Inferior parietal cortex (tissue), 1 donor: ENCODE results near the gene APOL5.
"Not testable (repeated sequence)": the region's sequence is repeated elsewhere in the genome, so short reads cannot be mapped to it uniquely, and the experiment has no call there.

Source experiments
- DNase-seq: peaks from one replicate; pipeline ENCODE4 v3.0.0-alpha.2; 2016; ENCODE audit errors: extremely low spot score

APOL5 gene

GRCh38 chr22:35708917-35709316 lies 8.8 kb upstream of the APOL5 start:
- DNase-seq, result no peak

GRCh38 chr22:35711336-35711735 lies 6.3 kb upstream of the APOL5 start:
- DNase-seq, result no peak

GRCh38 chr22:35712672-35713071 lies 5.0 kb upstream of the APOL5 start:
- DNase-seq, result no peak

- no peak for DNase-seq
Measured at GRCh38 chr22:35719212-35719875, 1.7 kb downstream of the APOL5 start.

- DNase-seq, result no peak
Measured at GRCh38 chr22:35721960-35722359, 4.3 kb downstream of the APOL5 start.

- DNase-seq, result no peak
Measured at GRCh38 chr22:35725521-35725920, 7.8 kb downstream of the APOL5 start.

- DNase-seq, result no peak
Measured at GRCh38 chr22:35726398-35726797, 8.7 kb downstream of the APOL5 start.

GRCh38 chr22:35726933-35727332 lies 9.3 kb downstream of the APOL5 start:
- no peak for DNase-seq

GRCh38 chr22:35727436-35727835 lies 9.8 kb downstream of the APOL5 start:
- DNase-seq, result no peak

GRCh38 chr22:35728639-35729308 lies 11.1 kb downstream of the APOL5 start:
- DNase-seq, result no peak

- DNase-seq, result no peak
Measured at GRCh38 chr22:35729309-35729698, 11.6 kb downstream of the APOL5 start.

GRCh38 chr22:35731321-35731720 lies 13.6 kb downstream of the APOL5 start:
- no peak for DNase-seq

- no peak for DNase-seq
Measured at GRCh38 chr22:35732116-35732515, 14.4 kb downstream of the APOL5 start.

GRCh38 chr22:35733036-35733435 lies 15.4 kb downstream of the APOL5 start:
- no peak for DNase-seq

GRCh38 chr22:35733791-35734516 lies 16.3 kb downstream of the APOL5 start:
- DNase-seq, result no peak

GRCh38 chr22:35734517-35734827 lies 16.8 kb downstream of the APOL5 start:
- DNase-seq, result no peak

GRCh38 chr22:35735542-35735941 lies 17.9 kb downstream of the APOL5 start:
- no peak for DNase-seq

- DNase-seq, result no peak
Measured at GRCh38 chr22:35736166-35736565, 18.5 kb downstream of the APOL5 start.

- DNase-seq, result no peak
Measured at GRCh38 chr22:35736701-35737100, 19.0 kb downstream of the APOL5 start.

- DNase-seq, result not testable (repeated sequence)
Measured at GRCh38 chr22:35737886-35738285, 20.2 kb downstream of the APOL5 start.

GRCh38 chr22:35739076-35739930 lies 21.6 kb downstream of the APOL5 start:
- no peak for DNase-seq

GRCh38 chr22:35739931-35740380 lies 22.3 kb downstream of the APOL5 start:
- no peak for DNase-seq
